ENCODE results near the gene ITGB4. TPM values are rescaled to one million over a fixed set of nuclear protein-coding genes. Genes with fewer than 3 reads are reported as not detected.

ITGB4 gene
- total RNA-seq, 1 experiment from 2014 or later: 568 TPM

DNA sequence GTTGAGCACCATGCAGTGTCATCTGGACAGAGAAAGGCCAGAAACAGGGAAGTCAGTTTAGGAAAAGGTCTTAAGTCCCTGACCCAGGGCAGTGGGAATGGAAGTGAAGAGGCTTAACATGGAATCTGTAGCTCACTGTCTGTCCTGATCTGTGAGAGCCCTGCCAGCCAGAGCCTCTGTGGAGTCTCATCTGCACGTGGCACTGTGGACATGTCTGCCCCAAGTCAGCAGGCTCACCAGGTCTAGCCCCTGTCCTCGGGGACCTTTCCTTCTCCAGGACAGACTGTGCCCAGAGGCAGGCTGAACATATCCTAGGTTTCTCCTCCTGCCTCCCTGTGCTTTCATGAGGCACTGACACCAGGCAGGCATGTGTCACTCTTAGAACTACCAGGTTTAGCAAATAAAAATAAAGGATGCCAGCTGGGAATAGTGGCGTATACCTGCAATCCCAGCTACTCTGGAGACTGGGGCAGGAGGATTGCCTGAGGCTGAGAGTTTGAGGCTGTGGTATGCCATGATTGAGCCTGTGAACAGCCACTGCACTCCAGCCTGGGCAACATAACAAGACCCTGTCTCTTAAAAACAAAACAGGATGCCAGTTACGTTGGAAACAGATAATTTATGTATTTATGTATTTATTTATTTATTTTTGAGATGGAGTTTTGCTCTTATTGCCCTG is 85.7 kb downstream of the ITGB4 start:
- ChIA-PET RAD21 (ENCODE audit: low non-redundant PET in 1 of 2, low total read pairs in 2 of 2, uncharacterized antibody in 2 of 2, unreplicated experiment in 2 of 2) (no interaction called here), POLR2A (interaction anchor here (0.7 to 1.2 kb wide), 3 partner anchors 27 to 66 kb away, joined by 4 to 6 read pairs (median 4); a partner anchor contains a TSS), CTCF (no interaction called here)
- Histone ChIP-seq H3K9me2 (ENCODE audit: insufficient read depth) (no peaks in the 10 kb centered on the region), H2AFZ (ENCODE audit: low read depth, low read length, poor library complexity, severe bottlenecking) (no peak overlapping the region), H4K20me1 (ENCODE audit: insufficient read depth) (no peaks in the 10 kb centered on the region), H3K27ac (ENCODE audit: low read depth, low read length) (no peak overlapping the region), H3K27me3 (ENCODE audit: insufficient read depth, low read length) (no peaks in the 10 kb centered on the region), H3K4me2 (ENCODE audit: low read length) (no peak overlapping the region), H3K9ac (ENCODE audit: low read length) (no peak overlapping the region), H3K79me2 (ENCODE audit: insufficient read depth, low read length) (peaks cover 7% of the 10 kb centered on the region), H3K9me3 (ENCODE audit: control insufficient read depth in 1 of 2, insufficient read depth in 1 of 2, low read depth in 1 of 2, low read length in 2 of 2) (no peaks in the 10 kb centered on the region), H3K36me3 (ENCODE audit: control insufficient read depth in 1 of 2, insufficient read depth in 2 of 2, low read length in 2 of 2) (peaks cover 2 to 4% of the 10 kb centered on the region in 2 experiments; a peak in 2 of 4 replicates), H3K4me1 (ENCODE audit: control insufficient read depth in 1 of 2, insufficient read depth in 2 of 2, low read length in 2 of 2) (no peaks in the 10 kb centered on the region), H3K4me3 (replicated peaks in 1 of 2; ENCODE audit: low read depth in 1 of 2, low read length in 2 of 2) (no peak overlapping the region)
- intact Hi-C loops (cut with micrococcal nuclease): no loop called here
- DNase-seq (ENCODE audit: low read depth, low spot score): no peak
- no peak for ATAC-seq
- no peak for TF ChIP-seq CBX3 (IDR thresholded peaks at IDR 0.05; ENCODE audit: low read depth)
- TF ChIP-seq, protein P1, sequence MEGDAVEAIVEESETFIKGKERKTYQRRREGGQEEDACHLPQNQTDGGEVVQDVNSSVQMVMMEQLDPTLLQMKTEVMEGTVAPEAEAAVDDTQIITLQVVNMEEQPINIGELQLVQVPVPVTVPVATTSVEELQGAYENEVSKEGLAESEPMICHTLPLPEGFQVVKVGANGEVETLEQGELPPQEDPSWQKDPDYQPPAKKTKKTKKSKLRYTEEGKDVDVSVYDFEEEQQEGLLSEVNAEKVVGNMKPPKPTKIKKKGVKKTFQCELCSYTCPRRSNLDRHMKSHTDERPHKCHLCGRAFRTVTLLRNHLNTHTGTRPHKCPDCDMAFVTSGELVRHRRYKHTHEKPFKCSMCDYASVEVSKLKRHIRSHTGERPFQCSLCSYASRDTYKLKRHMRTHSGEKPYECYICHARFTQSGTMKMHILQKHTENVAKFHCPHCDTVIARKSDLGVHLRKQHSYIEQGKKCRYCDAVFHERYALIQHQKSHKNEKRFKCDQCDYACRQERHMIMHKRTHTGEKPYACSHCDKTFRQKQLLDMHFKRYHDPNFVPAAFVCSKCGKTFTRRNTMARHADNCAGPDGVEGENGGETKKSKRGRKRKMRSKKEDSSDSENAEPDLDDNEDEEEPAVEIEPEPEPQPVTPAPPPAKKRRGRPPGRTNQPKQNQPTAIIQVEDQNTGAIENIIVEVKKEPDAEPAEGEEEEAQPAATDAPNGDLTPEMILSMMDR (IDR thresholded peaks at IDR 0.05 in 2 of 3, conservative IDR thresholded peaks at IDR 0.05 in 1 of 3; ENCODE audit: borderline replicate concordance in 1 of 3, insufficient read depth in 1 of 3, low read depth in 2 of 3, low read length in 2 of 3): no peak
- TF ChIP-seq CEBPB (IDR thresholded peaks at IDR 0.05; ENCODE audit: low read depth): no peak
- TF ChIP-seq RAD21 (IDR thresholded peaks at IDR 0.05; ENCODE audit: low read depth): no peak
- no peak for TF ChIP-seq ZFX (IDR thresholded peaks at IDR 0.05)
- TF ChIP-seq EZH2phosphoT487 (IDR thresholded peaks at IDR 0.05; ENCODE audit: borderline replicate concordance): no peak
- no peak for TF ChIP-seq JUND (IDR thresholded peaks at IDR 0.05)
- no peak for TF ChIP-seq TCF7L2 (IDR thresholded peaks at IDR 0.05; ENCODE audit: borderline replicate concordance, extremely low read depth, insufficient read depth, insufficient read length)
- TF ChIP-seq, protein P2, sequence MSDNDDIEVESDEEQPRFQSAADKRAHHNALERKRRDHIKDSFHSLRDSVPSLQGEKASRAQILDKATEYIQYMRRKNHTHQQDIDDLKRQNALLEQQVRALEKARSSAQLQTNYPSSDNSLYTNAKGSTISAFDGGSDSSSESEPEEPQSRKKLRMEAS (IDR thresholded peaks at IDR 0.05): no peak
- TF ChIP-seq, protein P3, sequence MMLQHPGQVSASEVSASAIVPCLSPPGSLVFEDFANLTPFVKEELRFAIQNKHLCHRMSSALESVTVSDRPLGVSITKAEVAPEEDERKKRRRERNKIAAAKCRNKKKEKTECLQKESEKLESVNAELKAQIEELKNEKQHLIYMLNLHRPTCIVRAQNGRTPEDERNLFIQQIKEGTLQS (IDR thresholded peaks at IDR 0.05): no peak
- no peak for TF ChIP-seq ZNF274 (IDR thresholded peaks at IDR 0.05; ENCODE audit: low read depth, low read length)
- TF ChIP-seq EGR1 (IDR thresholded peaks at IDR 0.05; ENCODE audit: low read depth): no peak
- TF ChIP-seq SIN3A (IDR thresholded peaks at IDR 0.05; ENCODE audit: low read depth): no peak
- TF ChIP-seq, protein P4, sequence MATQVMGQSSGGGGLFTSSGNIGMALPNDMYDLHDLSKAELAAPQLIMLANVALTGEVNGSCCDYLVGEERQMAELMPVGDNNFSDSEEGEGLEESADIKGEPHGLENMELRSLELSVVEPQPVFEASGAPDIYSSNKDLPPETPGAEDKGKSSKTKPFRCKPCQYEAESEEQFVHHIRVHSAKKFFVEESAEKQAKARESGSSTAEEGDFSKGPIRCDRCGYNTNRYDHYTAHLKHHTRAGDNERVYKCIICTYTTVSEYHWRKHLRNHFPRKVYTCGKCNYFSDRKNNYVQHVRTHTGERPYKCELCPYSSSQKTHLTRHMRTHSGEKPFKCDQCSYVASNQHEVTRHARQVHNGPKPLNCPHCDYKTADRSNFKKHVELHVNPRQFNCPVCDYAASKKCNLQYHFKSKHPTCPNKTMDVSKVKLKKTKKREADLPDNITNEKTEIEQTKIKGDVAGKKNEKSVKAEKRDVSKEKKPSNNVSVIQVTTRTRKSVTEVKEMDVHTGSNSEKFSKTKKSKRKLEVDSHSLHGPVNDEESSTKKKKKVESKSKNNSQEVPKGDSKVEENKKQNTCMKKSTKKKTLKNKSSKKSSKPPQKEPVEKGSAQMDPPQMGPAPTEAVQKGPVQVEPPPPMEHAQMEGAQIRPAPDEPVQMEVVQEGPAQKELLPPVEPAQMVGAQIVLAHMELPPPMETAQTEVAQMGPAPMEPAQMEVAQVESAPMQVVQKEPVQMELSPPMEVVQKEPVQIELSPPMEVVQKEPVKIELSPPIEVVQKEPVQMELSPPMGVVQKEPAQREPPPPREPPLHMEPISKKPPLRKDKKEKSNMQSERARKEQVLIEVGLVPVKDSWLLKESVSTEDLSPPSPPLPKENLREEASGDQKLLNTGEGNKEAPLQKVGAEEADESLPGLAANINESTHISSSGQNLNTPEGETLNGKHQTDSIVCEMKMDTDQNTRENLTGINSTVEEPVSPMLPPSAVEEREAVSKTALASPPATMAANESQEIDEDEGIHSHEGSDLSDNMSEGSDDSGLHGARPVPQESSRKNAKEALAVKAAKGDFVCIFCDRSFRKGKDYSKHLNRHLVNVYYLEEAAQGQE (IDR thresholded peaks at IDR 0.05; ENCODE audit: low read depth): no peak
- no peak for TF ChIP-seq YY1 (IDR thresholded peaks at IDR 0.05; ENCODE audit: extremely low read depth, insufficient replicate concordance, low read depth, low read length)
- BruUV-seq (replicated peaks): no TSS peak
